HG02884 (cell line): Measurements from ENCODE around the gene TMC1.
A peak's percentile ranks its signal among the peaks of the same experiment; 100 is the strongest.

Experiments used
- ATAC-seq: cut with Tn5 transposase; IDR thresholded peaks from one replicate; pipeline ENCODE4 v1.9.1; 2021; ENCODE audit warnings: mild to moderate bottlenecking, moderate library complexity; ENCODE audit not compliant: unreplicated experiment

TMC1 gene

GRCh38 chr9:72600671-72601070, 79.3 kb downstream of the TMC1 start:
- no peak for ATAC-seq

GRCh38 chr9:72601615-72602014, 80.2 kb downstream of the TMC1 start:
- no peak for ATAC-seq

- no peak for ATAC-seq
Measured at GRCh38 chr9:72612449-72612848, 91.0 kb downstream of the TMC1 start.

GRCh38 chr9:72614067-72614466, 92.7 kb downstream of the TMC1 start:
- ATAC-seq = no peak

- no peak for ATAC-seq
Measured at GRCh38 chr9:72615931-72616330, 94.5 kb downstream of the TMC1 start.

GRCh38 chr9:72618811-72619210, 97.4 kb downstream of the TMC1 start:
- no peak for ATAC-seq

- no peak for ATAC-seq
Measured at GRCh38 chr9:72622186-72622585, 100.8 kb downstream of the TMC1 start.

GRCh38 chr9:72623156-72623555, 101.7 kb downstream of the TMC1 start:
- no peak for ATAC-seq

GRCh38 chr9:72627147-72627546, 105.7 kb downstream of the TMC1 start:
- ATAC-seq = no peak

GRCh38 chr9:72627956-72628540, 106.6 kb downstream of the TMC1 start:
- no peak for ATAC-seq

GRCh38 chr9:72633966-72634365, 112.6 kb downstream of the TMC1 start:
- peak; percentile 42 for ATAC-seq

- peak; percentile 96 for ATAC-seq
Measured at GRCh38 chr9:72635197-72635596, 113.8 kb downstream of the TMC1 start.

- ATAC-seq = no peak
Measured at GRCh38 chr9:72636621-72637020, 115.2 kb downstream of the TMC1 start.

GRCh38 chr9:72643651-72644050, 122.2 kb downstream of the TMC1 start:
- ATAC-seq = no peak

- no peak for ATAC-seq
Measured at GRCh38 chr9:72646061-72646460, 124.7 kb downstream of the TMC1 start.

- no peak for ATAC-seq
Measured at GRCh38 chr9:72648324-72649126, 127.1 kb downstream of the TMC1 start.

GRCh38 chr9:72649127-72649442, 127.7 kb downstream of the TMC1 start:
- ATAC-seq = no peak

- no peak for ATAC-seq
Measured at GRCh38 chr9:72650206-72650605, 128.8 kb downstream of the TMC1 start.

- ATAC-seq = no peak
Measured at GRCh38 chr9:72656021-72656420, 134.6 kb downstream of the TMC1 start.

GRCh38 chr9:72657023-72657422, 135.6 kb downstream of the TMC1 start:
- ATAC-seq = no peak

- no peak for ATAC-seq
Measured at GRCh38 chr9:72658703-72659102, 137.3 kb downstream of the TMC1 start.

- ATAC-seq = no peak
Measured at GRCh38 chr9:72661401-72662135, 140.2 kb downstream of the TMC1 start.
